GM19099 (cell line): ENCODE results near the gene PCSK7.

ENCODE experiments used
- POLR2A ChIP-seq: IDR thresholded peaks from 3 replicates; pipeline ENCODE4 v1.6.1; 2011; ENCODE audit warnings: low read depth; ENCODE audit not compliant: insufficient read length; ENCODE audit errors: extremely low read depth

The PCSK7 gene

DNA sequence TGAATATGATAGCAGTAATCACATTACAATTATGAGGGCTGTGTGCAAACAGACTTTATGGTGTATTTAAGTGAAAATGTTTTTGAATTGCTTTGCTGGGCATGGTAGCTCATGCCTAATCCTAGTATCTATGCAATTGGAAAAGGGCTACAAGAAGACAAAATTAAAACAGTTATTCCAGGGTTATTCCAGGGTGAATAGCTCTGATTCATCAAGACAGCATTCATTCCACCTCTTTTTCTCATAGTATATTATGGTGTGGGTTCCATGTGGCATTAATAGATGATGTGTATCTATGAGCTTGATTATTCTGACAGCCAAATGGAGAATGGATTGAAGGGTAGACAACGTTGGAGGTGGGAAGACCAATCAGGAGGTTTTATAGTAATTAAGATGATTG lies 65.4 kb downstream of the PCSK7 start:
- TF ChIP-seq POLR2A: no peak

DNA sequence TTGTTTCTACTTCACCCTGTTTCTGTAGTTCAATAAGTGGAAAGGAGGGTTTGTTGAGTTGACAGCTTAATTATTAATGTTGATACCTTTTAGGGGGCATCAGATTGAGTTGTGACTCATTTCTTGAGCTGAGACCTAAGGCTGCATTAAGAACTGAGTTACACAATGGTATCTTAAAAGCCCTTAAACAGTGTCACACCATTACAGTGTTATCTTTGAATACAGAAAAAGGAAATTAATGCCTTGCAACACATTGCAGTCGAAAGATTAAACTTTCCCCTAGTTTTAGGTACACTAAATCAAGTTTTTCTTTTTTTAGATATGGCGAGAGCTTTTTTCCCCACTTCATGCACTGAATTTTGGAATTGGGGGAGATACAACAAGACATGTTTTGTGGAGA lies 71.0 kb downstream of the PCSK7 start:
- no peak for TF ChIP-seq POLR2A

- TF ChIP-seq POLR2A: no peak
Measured at GRCh38 chr11:117159892-117160291, 72.0 kb downstream of the PCSK7 start.

GRCh38 chr11:117157507-117157906 lies 74.4 kb downstream of the PCSK7 start:
- TF ChIP-seq POLR2A: no peak

GRCh38 chr11:117154468-117154867 lies 77.4 kb downstream of the PCSK7 start:
- TF ChIP-seq POLR2A: no peak
